Measurements from ENCODE around the gene KIRREL2.

KIRREL2 gene

DNA sequence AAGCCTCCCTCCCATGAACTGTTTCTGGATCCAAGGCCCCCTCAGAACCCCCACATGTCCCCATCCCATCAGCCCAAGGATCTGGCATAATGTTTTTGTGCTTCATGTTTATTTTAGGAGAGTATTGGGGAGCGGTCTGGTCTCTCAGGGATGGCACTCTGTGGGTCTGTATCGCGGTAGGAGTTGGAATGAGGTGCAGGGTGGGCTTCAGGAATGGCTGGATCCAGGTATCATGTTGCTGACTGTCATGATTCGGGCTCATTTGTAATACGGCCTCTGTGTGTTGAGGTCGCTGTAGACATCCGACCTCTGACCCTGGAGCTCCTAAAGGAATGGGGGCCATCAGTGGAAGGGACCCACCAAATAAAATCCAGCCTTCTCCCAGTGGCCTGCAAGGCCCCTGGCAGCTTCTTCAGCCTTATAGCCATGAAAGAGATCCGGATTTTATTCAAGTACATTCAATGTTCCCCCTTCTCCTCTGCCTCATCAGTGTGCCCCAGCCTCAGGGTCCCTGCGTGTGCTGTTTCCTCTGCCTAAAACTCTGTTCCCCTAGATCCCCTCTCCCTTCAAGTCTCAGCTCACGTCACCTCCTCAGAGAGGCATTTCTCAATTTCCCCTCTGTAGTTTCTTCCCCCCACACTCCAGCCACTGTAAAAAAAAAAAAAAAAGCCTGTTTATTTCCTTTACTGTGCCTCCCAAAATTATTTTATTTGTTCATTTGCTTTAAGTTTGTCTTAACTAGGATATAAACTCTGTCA lies 47.8 kb downstream of the KIRREL2 start:
- Histone ChIP-seq H3K27ac (no peak overlapping the region), H3K4me1 (peaks cover 0 to 12% (median 3%) of the 10 kb centered on the region in 4 donors), H3K36me3 (no peaks in the 10 kb centered on the region), H3K9me3 (no peaks in the 10 kb centered on the region), H3K27me3 (peaks cover 0 to 3% of the 10 kb centered on the region in 2 donors), H3K4me3 (no peak overlapping the region)
- no peak for DNase-seq
- intact Hi-C loops (cut with DNase I; ENCODE audit: low total_unique reads): no loop called here
- TF ChIP-seq, protein P1, sequence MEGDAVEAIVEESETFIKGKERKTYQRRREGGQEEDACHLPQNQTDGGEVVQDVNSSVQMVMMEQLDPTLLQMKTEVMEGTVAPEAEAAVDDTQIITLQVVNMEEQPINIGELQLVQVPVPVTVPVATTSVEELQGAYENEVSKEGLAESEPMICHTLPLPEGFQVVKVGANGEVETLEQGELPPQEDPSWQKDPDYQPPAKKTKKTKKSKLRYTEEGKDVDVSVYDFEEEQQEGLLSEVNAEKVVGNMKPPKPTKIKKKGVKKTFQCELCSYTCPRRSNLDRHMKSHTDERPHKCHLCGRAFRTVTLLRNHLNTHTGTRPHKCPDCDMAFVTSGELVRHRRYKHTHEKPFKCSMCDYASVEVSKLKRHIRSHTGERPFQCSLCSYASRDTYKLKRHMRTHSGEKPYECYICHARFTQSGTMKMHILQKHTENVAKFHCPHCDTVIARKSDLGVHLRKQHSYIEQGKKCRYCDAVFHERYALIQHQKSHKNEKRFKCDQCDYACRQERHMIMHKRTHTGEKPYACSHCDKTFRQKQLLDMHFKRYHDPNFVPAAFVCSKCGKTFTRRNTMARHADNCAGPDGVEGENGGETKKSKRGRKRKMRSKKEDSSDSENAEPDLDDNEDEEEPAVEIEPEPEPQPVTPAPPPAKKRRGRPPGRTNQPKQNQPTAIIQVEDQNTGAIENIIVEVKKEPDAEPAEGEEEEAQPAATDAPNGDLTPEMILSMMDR (IDR thresholded peaks at IDR 0.05): no peak

DNA sequence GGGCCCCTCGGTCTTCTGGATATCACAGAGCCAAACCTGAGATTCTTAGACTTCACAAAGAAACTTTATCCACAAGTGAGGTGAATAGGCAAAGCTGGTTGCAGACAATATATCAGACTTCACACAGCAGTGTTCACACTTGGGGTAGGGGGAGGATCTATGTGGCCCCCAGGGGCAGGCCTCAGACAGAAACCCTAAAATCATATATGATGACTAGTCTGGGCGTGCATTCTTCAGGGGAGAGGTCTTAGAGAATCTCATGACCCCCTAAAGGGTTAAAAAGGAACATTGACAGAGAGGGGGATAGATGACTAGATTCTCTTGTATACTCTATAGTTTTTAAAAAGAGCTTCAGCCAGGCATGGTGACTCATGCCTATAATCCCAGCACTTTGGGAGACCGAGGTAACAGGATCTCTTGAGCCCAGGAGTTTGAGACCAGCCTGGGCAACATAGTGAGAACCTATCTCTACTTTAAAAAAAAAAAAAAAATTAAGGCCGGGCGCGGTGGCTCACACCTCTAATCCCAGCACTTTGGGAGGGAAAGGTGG lies 48.5 kb downstream of the KIRREL2 start:
- Histone ChIP-seq H3K9me3 (no peaks in the 10 kb centered on the region), H3K4me3 (no peak overlapping the region), H3K27me3 (peaks cover 0 to 6% of the 10 kb centered on the region in 2 donors), H3K36me3 (no peaks in the 10 kb centered on the region), H3K4me1 (peaks cover 0 to 9% (median 3%) of the 10 kb centered on the region in 4 donors), H3K27ac (no peak overlapping the region)
- no peak for DNase-seq
- TF ChIP-seq, protein P1 (IDR thresholded peaks at IDR 0.05): no peak
- intact Hi-C loops (cut with DNase I; ENCODE audit: low total_unique reads): no loop called here

- DNase-seq: no peak
- H3K4me3 ChIP-seq: peak overlapping the region; percentile 21 to 31
- intact Hi-C loops (cut with DNase I; ENCODE audit: low total_unique reads): no loop called here
- H3K9me3 ChIP-seq: no peaks in the 10 kb centered on the region
- H3K27me3 ChIP-seq: peaks cover 0 to 6% of the 10 kb centered on the region in 2 donors
- no peaks in the 10 kb centered on the region for H3K36me3 ChIP-seq
- TF ChIP-seq, protein P1 (IDR thresholded peaks at IDR 0.05): no peak
- H3K27ac ChIP-seq: no peak overlapping the region
- H3K4me1 ChIP-seq: peaks cover 0 to 7% (median 0%) of the 10 kb centered on the region in 4 donors
These were observed 50.6 kb downstream of the KIRREL2 start for GRCh38 chr19:35907377-35907745.

GRCh38 chr19:35908010-35908441 lies 51.3 kb downstream of the KIRREL2 start, which contains the start of gene TYROBP:
Gene TYROBP (minus strand): TSS chr19:35908295. CDS start chr19:35908228, 67 bp downstream.
- DNase-seq: peak in 1 of 2 donors; percentile 52
- Histone ChIP-seq H3K27ac (no peak within 1 kb of the TSS), H3K9me3 (no peaks in the 10 kb centered on the region), H3K4me3 (peak within 1 kb of the TSS; percentile 21 to 31), H3K36me3 (no peaks in the 10 kb centered on the region), H3K4me1 (peaks cover 0 to 7% (median 0%) of the 10 kb centered on the region in 4 donors), H3K27me3 (peaks cover 0 to 6% of the 10 kb centered on the region in 2 donors)
- TF ChIP-seq, protein P1 (IDR thresholded peaks at IDR 0.05): no peak
- intact Hi-C loops (cut with DNase I; ENCODE audit: low total_unique reads): no loop called here

- H3K27ac ChIP-seq: no peak overlapping the region
- no peaks in the 10 kb centered on the region for H3K36me3 ChIP-seq
- intact Hi-C loops (cut with DNase I; ENCODE audit: low total_unique reads): no loop called here
- peaks cover 0 to 6% of the 10 kb centered on the region in 2 donors for H3K27me3 ChIP-seq
- DNase-seq: peak; percentile 76 to 90
- TF ChIP-seq, protein P1 (IDR thresholded peaks at IDR 0.05): no peak
- H3K4me1 ChIP-seq: no peaks in the 10 kb centered on the region
- no peak overlapping the region for H3K4me3 ChIP-seq
- no peaks in the 10 kb centered on the region for H3K9me3 ChIP-seq
These were observed 52.4 kb downstream of the KIRREL2 start for GRCh38 chr19:35908973-35909683.
